Subcutaneous adipose tissue (tissue), 4 donors: ENCODE data around the gene UNCX. TPM values are rescaled to one million over a fixed set of nuclear protein-coding genes. Genes with fewer than 3 reads are reported as not detected.

Source experiments
- total RNA-seq, 4 donors: library from RNA; depleted of rRNA; stranded (reverse); fragments of >200 nt; gene quantifications; one replicate each; pipeline ENCODE4 v1.1.0, GENCODE V29; 2016
- TF ChIP-seq, protein P1 (sequence below): fragments of 450-650 bp; IDR thresholded peaks from one replicate; pipeline ENCODE4 v1.5.1; 2016; ENCODE audit warnings: low read depth, mild to moderate bottlenecking, control low read depth, antibody characterized with exemption, moderate library complexity

The UNCX gene
- total RNA-seq, 4 donors from 2014 or later: not detected

DNA sequence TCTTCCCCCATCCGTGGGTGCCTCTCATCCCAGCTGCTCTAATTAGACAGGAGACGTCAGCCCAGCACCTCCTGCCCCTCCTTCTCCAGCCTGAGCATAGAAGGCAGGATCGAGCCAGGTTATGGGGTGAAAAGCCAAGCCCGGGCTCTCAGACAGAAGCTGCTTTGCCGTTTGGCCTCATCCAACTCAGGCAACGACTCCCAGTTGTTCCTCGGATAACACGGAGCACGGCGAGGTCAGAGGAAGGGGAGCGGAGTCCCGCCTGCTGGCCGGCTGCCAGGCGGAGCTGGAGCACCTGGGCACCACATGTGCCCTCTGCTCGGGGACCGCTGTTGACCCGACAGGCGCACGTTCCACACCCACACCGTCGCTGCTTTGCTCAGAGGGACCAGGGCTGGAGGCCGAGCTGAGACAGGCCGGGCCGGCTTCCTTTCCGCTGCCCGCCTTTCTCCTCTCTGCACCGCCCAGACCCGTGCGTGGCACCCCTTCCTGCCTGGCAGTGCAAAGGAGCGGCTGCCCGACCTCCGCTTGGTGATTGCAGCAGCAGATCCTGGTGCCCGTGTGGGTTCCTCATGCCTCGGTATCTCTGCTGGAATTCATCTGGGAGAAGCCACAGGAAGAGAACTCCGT, 21.6 kb upstream of the UNCX start:
- TF ChIP-seq, protein P1, sequence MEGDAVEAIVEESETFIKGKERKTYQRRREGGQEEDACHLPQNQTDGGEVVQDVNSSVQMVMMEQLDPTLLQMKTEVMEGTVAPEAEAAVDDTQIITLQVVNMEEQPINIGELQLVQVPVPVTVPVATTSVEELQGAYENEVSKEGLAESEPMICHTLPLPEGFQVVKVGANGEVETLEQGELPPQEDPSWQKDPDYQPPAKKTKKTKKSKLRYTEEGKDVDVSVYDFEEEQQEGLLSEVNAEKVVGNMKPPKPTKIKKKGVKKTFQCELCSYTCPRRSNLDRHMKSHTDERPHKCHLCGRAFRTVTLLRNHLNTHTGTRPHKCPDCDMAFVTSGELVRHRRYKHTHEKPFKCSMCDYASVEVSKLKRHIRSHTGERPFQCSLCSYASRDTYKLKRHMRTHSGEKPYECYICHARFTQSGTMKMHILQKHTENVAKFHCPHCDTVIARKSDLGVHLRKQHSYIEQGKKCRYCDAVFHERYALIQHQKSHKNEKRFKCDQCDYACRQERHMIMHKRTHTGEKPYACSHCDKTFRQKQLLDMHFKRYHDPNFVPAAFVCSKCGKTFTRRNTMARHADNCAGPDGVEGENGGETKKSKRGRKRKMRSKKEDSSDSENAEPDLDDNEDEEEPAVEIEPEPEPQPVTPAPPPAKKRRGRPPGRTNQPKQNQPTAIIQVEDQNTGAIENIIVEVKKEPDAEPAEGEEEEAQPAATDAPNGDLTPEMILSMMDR: no peak

DNA sequence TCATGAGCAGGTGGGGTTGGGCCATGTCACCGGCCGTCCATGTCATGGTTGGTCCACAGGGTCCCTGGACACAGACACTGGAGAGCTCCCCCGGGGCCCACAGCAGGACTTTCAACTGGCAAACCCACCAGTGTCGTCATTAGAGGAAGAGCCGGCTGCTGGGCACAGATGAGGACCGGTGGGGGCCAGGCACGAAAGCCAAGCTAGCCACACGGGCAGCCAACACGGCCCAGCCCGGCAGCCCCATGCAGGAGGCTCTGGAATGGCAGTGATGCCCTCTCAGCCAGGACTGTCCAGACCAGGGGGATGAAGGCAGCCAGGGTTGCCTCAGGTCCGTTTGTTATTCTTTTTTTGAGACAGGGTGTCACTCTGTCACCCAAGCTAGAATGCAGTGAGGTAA, 21.1 kb upstream of the UNCX start:
- TF ChIP-seq, protein P1: no peak

DNA sequence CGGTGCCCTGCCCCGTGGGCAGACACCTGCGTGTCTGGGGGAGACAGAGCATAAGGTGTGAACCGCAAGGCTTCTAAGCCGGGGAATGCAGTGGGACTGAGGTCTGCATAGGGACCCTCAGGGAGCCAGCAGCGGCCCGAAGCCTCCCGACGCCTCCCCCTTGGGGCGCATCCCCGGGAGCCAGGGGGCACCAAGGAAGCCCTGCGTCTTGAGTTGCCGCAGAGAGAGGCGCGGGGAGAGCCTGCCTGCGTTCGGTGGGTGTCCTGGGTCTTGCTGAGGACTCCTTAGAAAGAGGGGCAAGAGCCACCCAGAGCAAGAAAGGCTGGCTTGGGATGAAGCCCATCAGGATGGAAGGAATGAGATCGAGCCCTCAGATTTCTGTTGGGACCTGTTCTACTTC, 18.2 kb upstream of the UNCX start:
- TF ChIP-seq, protein P1: no peak

DNA sequence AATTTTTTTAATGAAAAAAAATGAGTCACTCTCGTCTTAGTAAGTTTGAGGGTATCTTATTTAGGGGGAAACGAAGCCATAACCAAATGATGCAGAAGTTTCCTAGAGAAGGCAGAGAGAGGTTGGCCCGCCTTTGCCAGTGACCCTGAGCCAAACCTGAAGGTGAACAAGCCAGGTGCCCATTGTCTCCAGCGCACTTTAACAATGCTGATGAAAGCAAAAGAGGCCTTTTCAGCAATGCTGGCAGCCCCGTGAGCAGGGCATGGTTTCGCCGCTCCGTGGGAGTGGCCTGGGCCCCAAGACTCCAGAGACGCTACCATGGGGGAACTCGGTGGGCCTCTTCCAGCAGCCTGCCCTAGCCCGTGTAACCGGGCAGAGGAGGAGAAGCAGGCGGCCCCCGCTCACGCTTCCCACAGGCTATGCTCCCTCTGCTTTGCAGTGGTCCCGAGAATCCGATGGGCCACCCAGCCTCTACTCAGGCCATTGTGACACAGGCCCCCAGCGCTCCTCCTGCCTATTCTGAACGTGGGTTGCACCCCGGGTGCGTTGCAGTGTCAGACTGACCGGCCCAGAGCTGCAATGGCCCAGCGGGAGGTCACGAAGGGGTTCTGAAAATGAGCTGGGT, 14.0 kb upstream of the UNCX start:
- TF ChIP-seq, protein P1: no peak

DNA sequence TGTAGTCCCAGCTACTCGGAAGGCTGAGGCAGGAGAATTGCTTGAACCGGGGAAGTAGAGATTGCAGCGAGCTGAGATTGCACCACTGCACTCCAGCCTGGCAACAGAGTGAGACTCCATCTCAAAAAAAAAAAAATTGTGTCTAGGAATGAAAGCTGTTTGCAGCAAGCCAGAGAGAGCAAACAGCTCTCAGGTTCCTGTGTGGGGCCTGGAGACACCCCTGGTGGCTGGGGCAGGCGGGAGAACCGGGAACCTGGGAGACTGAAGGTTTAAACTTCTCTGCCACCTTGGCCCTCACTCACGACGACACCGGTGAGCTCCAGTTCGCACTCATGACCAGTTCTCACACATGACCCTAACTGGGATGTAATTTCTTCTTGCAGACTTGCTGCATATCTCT, 13.2 kb upstream of the UNCX start:
- TF ChIP-seq, protein P1: no peak

DNA sequence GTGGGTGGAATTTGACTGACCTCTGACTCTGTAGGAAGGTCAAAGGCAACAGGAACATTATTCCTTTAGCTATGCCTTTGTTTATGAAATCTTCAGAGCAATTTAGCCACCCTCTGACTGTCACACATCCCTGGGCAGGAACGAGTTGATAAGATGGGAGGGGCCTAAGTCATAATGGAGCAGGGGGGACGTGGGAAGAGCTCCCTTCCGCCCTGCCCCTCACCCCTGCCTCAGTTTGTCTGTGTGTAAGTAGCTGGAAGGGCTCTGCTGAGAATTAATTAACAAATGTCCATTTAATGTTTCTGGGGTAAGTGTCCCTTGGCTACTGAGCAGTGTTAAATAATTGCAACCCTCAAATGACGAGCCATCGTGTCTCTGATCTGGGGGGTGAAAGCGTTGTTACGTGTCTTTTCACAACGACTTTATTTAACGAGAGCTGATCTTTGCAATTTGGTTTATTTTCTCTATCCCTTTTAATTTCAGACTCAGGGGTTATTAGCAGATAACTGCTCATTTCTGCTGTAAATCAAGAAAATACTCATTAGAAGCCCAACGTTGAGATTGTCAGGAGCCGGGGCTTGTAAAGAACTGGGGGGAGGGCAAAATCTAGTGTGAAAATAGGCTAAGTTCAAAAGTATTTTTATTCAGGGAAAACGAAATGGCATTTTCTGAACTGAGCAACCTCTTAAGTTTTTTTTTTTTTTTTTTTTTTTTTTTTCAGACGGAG, 12.5 kb upstream of the UNCX start:
- TF ChIP-seq, protein P1: no peak

DNA sequence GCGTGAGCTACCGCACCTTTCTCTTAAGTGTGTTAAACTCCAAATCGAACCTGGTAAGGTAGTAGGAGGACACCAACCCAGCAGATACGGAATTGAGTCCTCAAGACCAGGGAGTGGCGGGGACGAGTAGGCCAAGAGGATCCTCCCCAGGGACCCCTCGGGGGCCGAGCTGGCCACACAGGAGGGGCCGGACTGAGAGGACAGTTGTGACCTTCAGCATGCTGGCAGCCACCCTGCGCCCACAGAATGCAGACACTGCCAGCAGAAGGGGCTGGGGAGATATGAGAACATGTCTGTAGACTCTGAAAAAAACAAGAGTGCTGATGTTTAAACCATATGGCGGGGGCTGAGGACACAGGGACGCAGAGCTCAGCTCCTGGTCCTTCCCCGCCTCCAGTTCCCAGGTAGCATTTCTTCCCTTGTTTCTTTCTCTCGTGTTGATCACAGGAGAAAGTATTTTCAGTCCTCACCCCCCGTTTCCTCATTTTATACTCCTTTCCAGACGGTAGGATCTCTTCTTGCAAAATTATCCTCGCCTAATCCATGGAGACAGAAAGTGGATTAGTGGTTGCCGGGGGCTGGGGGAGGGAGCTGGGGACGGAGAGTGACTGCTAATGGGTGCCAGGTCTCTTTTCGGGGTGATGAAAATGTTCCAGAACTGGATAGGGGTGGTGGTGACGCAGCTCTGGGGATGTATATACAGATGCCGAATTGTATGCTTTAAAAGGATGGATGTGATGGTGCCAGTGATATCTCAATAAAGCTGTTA, 11.5 kb upstream of the UNCX start:
- TF ChIP-seq, protein P1: no peak
